DOHH2 (cell line): ENCODE measurements around the gene SDCBP2.

ENCODE experiments used
- EZH2phosphoT487 ChIP-seq: fragments of 200-600 bp; sonication (generic); IDR thresholded peaks from 2 replicates; pipeline ENCODE4 v1.6.1; 2017; ENCODE audit warnings: borderline replicate concordance, mild to moderate bottlenecking, antibody characterized with exemption, low read length, moderate library complexity, mixed read lengths
- TF ChIP-seq, protein P1 (sequence below): fragments of 200-600 bp; sonication (generic); IDR thresholded peaks from one replicate; pipeline ENCODE4 v1.5.1; 2014; ENCODE audit warnings: antibody characterized with exemption, mild to moderate bottlenecking, low read depth, low read length; ENCODE audit not compliant: poor library complexity, severe bottlenecking

DNA sequence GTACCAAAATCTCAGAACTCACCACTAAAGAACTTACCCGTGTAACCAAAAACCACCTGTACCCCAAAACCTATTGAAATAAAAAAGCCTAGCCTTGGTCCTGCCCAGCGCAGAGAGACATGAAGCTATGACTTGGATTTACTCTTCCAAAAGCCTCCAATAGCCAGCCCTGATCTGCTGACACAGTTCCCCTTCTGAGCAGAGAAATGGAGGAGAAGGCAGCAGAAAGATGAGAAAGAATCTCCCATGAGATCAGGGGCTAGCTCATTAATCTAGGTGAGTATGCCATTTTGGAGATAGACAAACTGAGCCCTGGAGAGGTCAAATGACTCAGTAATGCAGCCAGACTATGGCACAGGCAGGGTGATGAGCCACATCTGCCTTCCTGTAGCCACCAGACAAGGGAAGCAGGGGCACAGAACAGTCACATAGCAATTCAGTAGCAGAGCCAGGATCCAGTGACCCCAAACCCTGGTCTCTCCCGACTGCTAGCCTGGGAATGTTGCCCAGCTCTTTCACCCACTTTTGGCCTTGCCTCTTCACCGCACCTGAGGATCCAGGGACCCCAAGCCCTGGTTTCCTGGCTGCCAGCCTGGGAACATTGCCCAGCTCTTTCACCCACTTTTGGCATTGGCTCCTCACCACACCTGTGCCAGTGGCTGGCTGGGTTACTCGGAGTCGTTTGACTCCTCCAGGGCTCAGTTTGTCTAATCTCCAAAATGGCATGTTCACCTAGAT, 7.2 kb upstream of the SDCBP2 start:
- TF ChIP-seq, protein P1, sequence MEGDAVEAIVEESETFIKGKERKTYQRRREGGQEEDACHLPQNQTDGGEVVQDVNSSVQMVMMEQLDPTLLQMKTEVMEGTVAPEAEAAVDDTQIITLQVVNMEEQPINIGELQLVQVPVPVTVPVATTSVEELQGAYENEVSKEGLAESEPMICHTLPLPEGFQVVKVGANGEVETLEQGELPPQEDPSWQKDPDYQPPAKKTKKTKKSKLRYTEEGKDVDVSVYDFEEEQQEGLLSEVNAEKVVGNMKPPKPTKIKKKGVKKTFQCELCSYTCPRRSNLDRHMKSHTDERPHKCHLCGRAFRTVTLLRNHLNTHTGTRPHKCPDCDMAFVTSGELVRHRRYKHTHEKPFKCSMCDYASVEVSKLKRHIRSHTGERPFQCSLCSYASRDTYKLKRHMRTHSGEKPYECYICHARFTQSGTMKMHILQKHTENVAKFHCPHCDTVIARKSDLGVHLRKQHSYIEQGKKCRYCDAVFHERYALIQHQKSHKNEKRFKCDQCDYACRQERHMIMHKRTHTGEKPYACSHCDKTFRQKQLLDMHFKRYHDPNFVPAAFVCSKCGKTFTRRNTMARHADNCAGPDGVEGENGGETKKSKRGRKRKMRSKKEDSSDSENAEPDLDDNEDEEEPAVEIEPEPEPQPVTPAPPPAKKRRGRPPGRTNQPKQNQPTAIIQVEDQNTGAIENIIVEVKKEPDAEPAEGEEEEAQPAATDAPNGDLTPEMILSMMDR = no peak
- TF ChIP-seq EZH2phosphoT487 = no peak
